ENCODE measurements around the gene FOXK2. TPM values are rescaled to one million over a fixed set of nuclear protein-coding genes. Genes with fewer than 3 reads are reported as not detected.

The FOXK2 gene
- total and polyA plus RNA-seq, 2 donors (not counting 3 experiments of a cell fraction or from before 2014, with no cell fraction given), result 33.4 to 79.3 TPM

DNA sequence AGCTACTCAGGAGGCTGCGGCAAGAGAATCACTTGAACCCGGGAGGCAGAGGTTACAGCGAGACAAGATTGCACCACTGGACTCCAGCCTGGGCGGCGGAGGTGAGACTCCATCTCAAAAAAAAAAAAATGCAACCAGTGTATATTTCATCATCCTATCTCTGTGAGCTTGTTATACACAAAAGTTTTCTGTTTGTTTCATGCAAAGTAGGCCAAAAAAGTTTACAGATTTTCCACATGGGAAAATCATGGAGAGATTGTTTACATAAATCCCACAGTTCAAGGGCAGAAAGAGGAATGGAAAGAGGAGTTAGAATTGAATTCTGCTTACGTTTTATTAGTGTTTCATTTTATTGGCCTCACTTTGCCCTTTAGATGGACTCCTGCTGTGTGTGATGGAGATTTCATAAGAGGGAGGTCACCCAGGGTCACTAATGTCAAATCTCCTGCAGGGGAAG, 36.3 kb upstream of the FOXK2 start:
- Histone ChIP-seq H3K79me2 (ENCODE audit: control insufficient read depth, insufficient read depth, low read length) (no peaks in the 10 kb centered on the region), H3K9ac (replicated peaks; ENCODE audit: extremely low read depth, insufficient read depth, low read length) (no peak overlapping the region), H4K20me1 (replicated peaks; ENCODE audit: control insufficient read depth, extremely low read depth, insufficient read depth, low read length) (no peaks in the 10 kb centered on the region), H3K4me1 (ENCODE audit: control insufficient read depth, extremely low read depth, insufficient read depth, low read length) (no peaks in the 10 kb centered on the region), H3K9me3 (replicated peaks; ENCODE audit: control insufficient read depth, insufficient read depth, low read length) (no peaks in the 10 kb centered on the region), H3K36me3 (ENCODE audit: control insufficient read depth in 2 of 2, extremely low read depth in 1 of 2, insufficient read depth in 2 of 2, low read length in 2 of 2) (peaks cover 6 to 56% of the 10 kb centered on the region in 2 experiments), H2AFZ (ENCODE audit: low read depth, low read length) (no peak overlapping the region), H3K27ac (ENCODE audit: insufficient read depth, low read depth, low read length) (no peak overlapping the region), H3K9me1 (replicated peaks; ENCODE audit: control insufficient read depth, extremely low read depth, insufficient read depth, low read length) (no peaks in the 10 kb centered on the region), H3K27me3 (ENCODE audit: control insufficient read depth in 2 of 2, insufficient read depth in 2 of 2, low read length in 2 of 2) (no peaks in the 10 kb centered on the region), H3K4me3 (replicated peaks in 1 of 3; ENCODE audit: insufficient read depth in 1 of 3, low read depth in 1 of 3, low read length in 3 of 3) (no peak overlapping the region), H3K4me2 (ENCODE audit: insufficient read depth, low read length) (no peak overlapping the region)
- POLR2A ChIA-PET, result no interaction called here
- CTCF ChIA-PET, result interaction anchor here (1.3 kb wide), 1 partner anchor 67 kb away, joined by 3 read pairs; no protein-coding TSS in a partner anchor
- intact Hi-C loops (cut with micrococcal nuclease) (no loop called here), dilution Hi-C loops (cut with MboI; ENCODE audit: extremely low pct_ligation_motif_present, low sequenced_read_pairs) (no loop called here)
- no peak for DNase-seq (ENCODE audit: low read depth, low spot score)
- no peak for TF ChIP-seq POLR2A (IDR thresholded peaks at IDR 0.05; ENCODE audit: low read depth, low read length)
- TF ChIP-seq POLR2AphosphoS5 (IDR thresholded peaks at IDR 0.05; ENCODE audit: insufficient read depth, low read depth, low read length), result no peak
- TF ChIP-seq JUN (IDR thresholded peaks at IDR 0.05; ENCODE audit: borderline replicate concordance, insufficient read depth, insufficient read length, low read depth), result no peak
- no peak for TF ChIP-seq MYC (IDR thresholded peaks at IDR 0.05; ENCODE audit: low read depth, low read length)
- TF ChIP-seq GATA2 (IDR thresholded peaks at IDR 0.05; ENCODE audit: insufficient read depth, insufficient read length, low read depth, low read length), result no peak
- TF ChIP-seq EZH2 (IDR thresholded peaks at IDR 0.05; ENCODE audit: borderline replicate concordance, low read depth, low read length, severe bottlenecking), result no peak
- no peak for TF ChIP-seq FOS (IDR thresholded peaks at IDR 0.05; ENCODE audit: borderline replicate concordance, insufficient read depth, low read length)
- TF ChIP-seq CTCF (IDR thresholded peaks at IDR 0.05; ENCODE audit: extremely low read depth in 1 of 2, insufficient read depth in 1 of 2, low read depth in 1 of 2, low read length in 2 of 2), result no peak
- TF ChIP-seq, protein P1, sequence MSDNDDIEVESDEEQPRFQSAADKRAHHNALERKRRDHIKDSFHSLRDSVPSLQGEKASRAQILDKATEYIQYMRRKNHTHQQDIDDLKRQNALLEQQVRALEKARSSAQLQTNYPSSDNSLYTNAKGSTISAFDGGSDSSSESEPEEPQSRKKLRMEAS (IDR thresholded peaks at IDR 0.05; ENCODE audit: insufficient read depth, insufficient read length), result no peak
- no TSS peak for BruUV-seq (replicated peaks)
- FAIRE-seq, result no peak

Measured in endothelial cell of umbilical vein (primary cell).